Activated CD8-positive, alpha-beta memory T cell treated with anti-CD3 and anti-CD28 coated beads, Interleukin-2, amount 50 U/mL, for 4 hours (primary cell): Measurements from ENCODE around the gene LLCFC1.
"Not testable (repeated sequence)": the region's sequence is repeated elsewhere in the genome, so short reads cannot be mapped to it uniquely, and the experiment has no call there.

ENCODE experiments used
- DNase-seq: peaks from one replicate; pipeline ENCODE4 v3.0.0-alpha.2; 2020

Gene LLCFC1

GRCh38 chr7:142943706-142944268, 4.5 kb downstream of the LLCFC1 start:
- DNase-seq, result no peak

- DNase-seq, result no peak
Measured at GRCh38 chr7:142945001-142945400, 5.7 kb downstream of the LLCFC1 start.

- no peak for DNase-seq
Measured at GRCh38 chr7:142948603-142949002, 9.3 kb downstream of the LLCFC1 start.

- DNase-seq, result no peak
Measured at GRCh38 chr7:142950235-142950634, 11.0 kb downstream of the LLCFC1 start.

GRCh38 chr7:142954680-142955268, 15.5 kb downstream of the LLCFC1 start:
- no peak for DNase-seq

- DNase-seq, result no peak
Measured at GRCh38 chr7:142956951-142957623, 17.8 kb downstream of the LLCFC1 start.

GRCh38 chr7:142957723-142958122, 18.4 kb downstream of the LLCFC1 start:
- DNase-seq, result no peak

- DNase-seq, result no peak
Measured at GRCh38 chr7:142959202-142959601, 19.9 kb downstream of the LLCFC1 start.

GRCh38 chr7:142960955-142961512, 21.8 kb downstream of the LLCFC1 start:
- DNase-seq, result no peak

GRCh38 chr7:142961595-142961972, 22.3 kb downstream of the LLCFC1 start:
- DNase-seq, result no peak

GRCh38 chr7:142961973-142962926, 23.0 kb downstream of the LLCFC1 start, which contains the start of gene KEL:
Gene KEL (minus strand): TSS chr7:142962363. CDS start chr7:142962206, 157 bp downstream.
- DNase-seq, result no peak

GRCh38 chr7:142962991-142963390, 23.7 kb downstream of the LLCFC1 start:
- no peak for DNase-seq

- no peak for DNase-seq
Measured at GRCh38 chr7:142963993-142964392, 24.7 kb downstream of the LLCFC1 start.

GRCh38 chr7:142964502-142965246, 25.4 kb downstream of the LLCFC1 start:
- DNase-seq, result no peak

- DNase-seq, result no peak
Measured at GRCh38 chr7:142968229-142968628, 28.9 kb downstream of the LLCFC1 start.

GRCh38 chr7:142969183-142969582, 29.9 kb downstream of the LLCFC1 start:
- no peak for DNase-seq

- no peak for DNase-seq
Measured at GRCh38 chr7:142974626-142975025, 35.3 kb downstream of the LLCFC1 start.

GRCh38 chr7:142978402-142978801, 39.1 kb downstream of the LLCFC1 start:
- not testable (repeated sequence) for DNase-seq

GRCh38 chr7:142983825-142984224, 44.5 kb downstream of the LLCFC1 start:
- DNase-seq, result no peak

- no peak for DNase-seq
Measured at GRCh38 chr7:142984297-142984696, 45.0 kb downstream of the LLCFC1 start.
